GM10266 (cell line): Measurements from ENCODE around the gene MOV10L1.

Experiments
- DNase-seq: peaks from one replicate; pipeline ENCODE4 v3.0.0; 2012; ENCODE audit errors: extremely low spot score
- TF ChIP-seq, protein P1 (sequence below): IDR thresholded peaks from 2 replicates; pipeline ENCODE4 v1.5.1; 2012; ENCODE audit warnings: mild to moderate bottlenecking, low read depth; ENCODE audit not compliant: control insufficient read depth, insufficient read depth; ENCODE audit errors: missing control alignments

Gene MOV10L1

DNA sequence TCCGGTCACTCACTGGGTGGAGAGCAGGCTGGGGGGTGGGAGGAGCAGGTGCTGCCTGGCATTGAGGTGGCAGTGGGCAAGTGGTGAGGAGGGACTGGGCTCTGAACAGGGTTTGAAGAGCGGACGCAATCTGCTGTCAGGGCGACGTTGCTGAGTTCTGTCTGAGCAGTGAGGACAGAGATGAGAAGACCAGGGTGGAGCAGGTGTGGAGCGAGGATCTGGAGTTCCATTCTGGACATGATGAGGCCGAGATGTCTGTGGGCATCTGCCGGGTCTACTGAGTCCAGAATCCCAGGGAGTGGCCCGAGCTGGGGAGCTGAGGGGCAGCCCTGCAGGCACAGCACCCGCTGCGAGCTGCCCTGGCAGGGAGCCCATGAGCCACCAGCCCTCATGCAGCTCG lies 2.2 kb upstream of the MOV10L1 start:
- TF ChIP-seq, protein P1, sequence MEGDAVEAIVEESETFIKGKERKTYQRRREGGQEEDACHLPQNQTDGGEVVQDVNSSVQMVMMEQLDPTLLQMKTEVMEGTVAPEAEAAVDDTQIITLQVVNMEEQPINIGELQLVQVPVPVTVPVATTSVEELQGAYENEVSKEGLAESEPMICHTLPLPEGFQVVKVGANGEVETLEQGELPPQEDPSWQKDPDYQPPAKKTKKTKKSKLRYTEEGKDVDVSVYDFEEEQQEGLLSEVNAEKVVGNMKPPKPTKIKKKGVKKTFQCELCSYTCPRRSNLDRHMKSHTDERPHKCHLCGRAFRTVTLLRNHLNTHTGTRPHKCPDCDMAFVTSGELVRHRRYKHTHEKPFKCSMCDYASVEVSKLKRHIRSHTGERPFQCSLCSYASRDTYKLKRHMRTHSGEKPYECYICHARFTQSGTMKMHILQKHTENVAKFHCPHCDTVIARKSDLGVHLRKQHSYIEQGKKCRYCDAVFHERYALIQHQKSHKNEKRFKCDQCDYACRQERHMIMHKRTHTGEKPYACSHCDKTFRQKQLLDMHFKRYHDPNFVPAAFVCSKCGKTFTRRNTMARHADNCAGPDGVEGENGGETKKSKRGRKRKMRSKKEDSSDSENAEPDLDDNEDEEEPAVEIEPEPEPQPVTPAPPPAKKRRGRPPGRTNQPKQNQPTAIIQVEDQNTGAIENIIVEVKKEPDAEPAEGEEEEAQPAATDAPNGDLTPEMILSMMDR, result no peak
- no peak for DNase-seq

- TF ChIP-seq, protein P1, result no peak
- DNase-seq, result no peak
These were observed 1.7 kb upstream of the MOV10L1 start for GRCh38 chr22:50088096-50088495.

GRCh38 chr22:50089231-50089630 lies 575 bp upstream of the MOV10L1 start:
- TF ChIP-seq, protein P1, result no peak
- DNase-seq, result no peak

DNA sequence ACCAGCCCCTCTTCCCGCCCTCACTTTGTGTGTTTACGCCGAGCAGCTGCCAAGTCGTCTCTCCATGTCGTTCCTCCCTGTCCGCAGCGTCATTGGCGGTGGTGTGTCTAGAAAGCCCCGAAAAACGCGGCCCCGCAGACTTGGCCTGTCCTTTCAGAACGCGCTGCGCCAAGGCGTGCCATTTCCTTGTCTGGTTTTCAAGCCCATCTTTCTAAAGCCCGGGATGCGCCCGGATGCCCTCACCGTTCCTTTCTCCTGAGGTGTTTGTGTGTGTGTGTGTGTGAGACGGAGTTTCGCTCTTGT lies 557 bp downstream of the MOV10L1 start:
- no peak for DNase-seq
- TF ChIP-seq, protein P1, result no peak

DNA sequence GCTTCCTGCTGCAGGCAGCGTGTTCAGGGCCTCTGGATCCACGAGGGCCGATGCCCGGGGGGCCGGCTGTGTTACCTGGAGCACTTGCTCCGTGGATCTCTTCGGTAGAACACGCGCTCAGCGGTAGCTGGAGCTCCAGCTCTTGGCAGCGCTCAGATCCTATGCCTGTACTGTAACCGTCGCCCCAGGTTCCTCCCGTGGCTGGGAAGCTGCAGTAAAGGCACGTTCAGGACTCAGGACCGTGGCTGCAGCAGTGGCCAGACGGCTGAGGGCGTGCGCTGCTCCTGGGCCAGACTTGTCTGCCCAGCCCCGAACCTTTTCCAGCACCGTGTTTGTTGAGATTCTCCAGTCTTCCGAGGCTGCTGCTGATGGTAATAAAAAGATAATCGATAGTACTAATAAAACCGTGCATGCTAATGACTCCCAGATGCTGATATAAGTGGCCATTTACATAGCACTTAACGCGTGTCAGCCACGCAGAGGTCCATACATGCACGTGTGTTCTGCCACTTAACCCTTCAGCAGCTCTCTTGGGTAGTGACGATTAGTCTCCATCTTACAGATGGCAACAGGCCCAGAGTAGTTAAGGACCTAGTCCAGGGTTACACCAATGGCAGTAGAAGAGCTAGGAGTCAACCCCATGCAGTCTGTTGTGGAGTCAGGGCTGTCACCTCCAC lies 1.4 kb downstream of the MOV10L1 start:
- TF ChIP-seq, protein P1, result no peak
- DNase-seq, result no peak

DNA sequence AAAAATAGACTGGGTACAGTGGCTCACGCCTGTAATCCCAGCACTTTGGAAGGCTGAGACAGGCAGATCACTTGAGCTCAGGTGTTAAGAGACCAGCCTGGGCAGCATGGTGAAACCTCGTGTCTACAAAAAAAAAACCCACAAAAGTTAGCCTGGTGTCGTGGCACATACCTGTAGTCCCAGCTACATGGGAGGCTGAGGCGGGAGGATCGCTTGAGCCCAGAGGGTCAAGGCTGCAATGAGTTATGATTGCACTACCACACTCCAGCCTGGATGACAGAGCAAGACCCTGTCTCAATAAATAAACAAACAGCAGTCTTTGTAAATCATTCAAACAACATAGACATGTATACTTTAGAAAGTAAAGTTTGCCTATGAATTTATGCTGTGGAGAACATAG lies 2.5 kb downstream of the MOV10L1 start:
- DNase-seq, result no peak
- TF ChIP-seq, protein P1, result no peak

- TF ChIP-seq, protein P1, result no peak
- DNase-seq, result no peak
These were observed 8.2 kb downstream of the MOV10L1 start for GRCh38 chr22:50098052-50098451.
